GM10847 (cell line): ENCODE data around the gene DRAP1.

Experiments used
- POLR2A ChIP-seq: IDR thresholded peaks from 2 replicates; pipeline ENCODE4 v1.6.1; 2011; ENCODE audit not compliant: insufficient read length; ENCODE audit errors: extremely low read depth

The DRAP1 gene

GRCh38 chr11:65937766-65938165 is 18.5 kb downstream of the DRAP1 start:
- no peak for TF ChIP-seq POLR2A

- no peak for TF ChIP-seq POLR2A
These were observed 22.6 kb downstream of the DRAP1 start for GRCh38 chr11:65941720-65942310.

GRCh38 chr11:65942531-65942930 is 23.3 kb downstream of the DRAP1 start:
- no peak for TF ChIP-seq POLR2A

- TF ChIP-seq POLR2A = no peak
These were observed 25.0 kb downstream of the DRAP1 start for GRCh38 chr11:65944191-65944590.

GRCh38 chr11:65944767-65945166 is 25.5 kb downstream of the DRAP1 start:
- TF ChIP-seq POLR2A = no peak

- TF ChIP-seq POLR2A = no peak
These were observed 26.2 kb downstream of the DRAP1 start, which contains the start of gene TSGA10IP for GRCh38 chr11:65945430-65945911. TSS of gene TSGA10IP (plus strand) at chr11:65945480. CDS start at chr11:65945676, 196 bp downstream.

GRCh38 chr11:65945941-65946558 is 26.8 kb downstream of the DRAP1 start:
- no peak for TF ChIP-seq POLR2A

- no peak for TF ChIP-seq POLR2A
These were observed 27.4 kb downstream of the DRAP1 start for GRCh38 chr11:65946655-65947054.

DNA sequence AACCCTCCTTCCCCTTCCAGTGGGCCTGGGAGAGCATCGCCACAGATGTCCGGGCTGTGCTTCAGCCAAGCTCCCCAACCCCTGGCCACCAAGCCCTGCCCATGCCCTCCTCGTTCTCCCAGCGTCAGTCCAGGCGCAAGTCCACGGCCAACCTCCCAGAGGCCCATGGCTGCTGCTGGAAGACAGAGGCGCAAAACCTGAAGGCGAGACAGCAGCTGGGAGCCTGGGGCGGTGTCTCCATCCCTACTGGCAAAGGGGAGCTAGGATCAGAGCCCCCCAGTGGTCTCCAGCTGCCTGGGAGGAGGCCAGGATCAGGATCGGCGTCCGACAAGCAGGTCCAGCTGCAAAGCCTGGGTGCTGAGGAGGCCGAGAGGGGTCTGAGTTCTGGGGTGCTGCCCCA is 27.9 kb downstream of the DRAP1 start:
- no peak for TF ChIP-seq POLR2A

DNA sequence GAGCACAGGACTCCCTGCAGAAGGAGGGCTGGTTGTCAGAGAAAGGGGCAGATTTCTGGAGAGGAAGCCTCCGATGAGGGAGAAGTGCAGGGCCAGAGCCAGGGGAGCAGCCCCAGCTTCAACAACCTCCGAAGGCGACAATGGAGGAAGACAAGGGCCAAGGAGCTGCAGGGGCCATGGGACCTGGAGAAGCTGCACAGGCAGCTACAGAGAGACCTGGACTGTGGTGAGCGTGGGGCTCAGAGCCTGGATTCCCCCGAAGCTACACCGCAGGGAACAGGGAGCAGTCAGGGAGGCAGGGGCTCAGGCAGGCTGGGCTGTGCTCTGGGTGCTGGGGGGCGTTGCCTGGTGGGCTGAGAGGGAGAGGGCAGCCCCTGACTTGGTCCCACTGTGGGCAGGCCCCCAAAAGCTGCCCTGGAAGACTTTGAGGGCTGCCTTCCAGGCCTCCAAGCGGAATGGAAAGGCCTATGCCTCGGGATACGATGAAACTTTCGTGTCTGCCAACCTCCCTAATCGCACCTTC is 28.4 kb downstream of the DRAP1 start:
- no peak for TF ChIP-seq POLR2A

- TF ChIP-seq POLR2A = no peak
These were observed 32.9 kb downstream of the DRAP1 start for GRCh38 chr11:65952052-65952521.

GRCh38 chr11:65953471-65953870 is 34.2 kb downstream of the DRAP1 start:
- no peak for TF ChIP-seq POLR2A

GRCh38 chr11:65954771-65955170 is 35.5 kb downstream of the DRAP1 start:
- TF ChIP-seq POLR2A = no peak

GRCh38 chr11:65958291-65958690 is 39.1 kb downstream of the DRAP1 start:
- TF ChIP-seq POLR2A = no peak

DNA sequence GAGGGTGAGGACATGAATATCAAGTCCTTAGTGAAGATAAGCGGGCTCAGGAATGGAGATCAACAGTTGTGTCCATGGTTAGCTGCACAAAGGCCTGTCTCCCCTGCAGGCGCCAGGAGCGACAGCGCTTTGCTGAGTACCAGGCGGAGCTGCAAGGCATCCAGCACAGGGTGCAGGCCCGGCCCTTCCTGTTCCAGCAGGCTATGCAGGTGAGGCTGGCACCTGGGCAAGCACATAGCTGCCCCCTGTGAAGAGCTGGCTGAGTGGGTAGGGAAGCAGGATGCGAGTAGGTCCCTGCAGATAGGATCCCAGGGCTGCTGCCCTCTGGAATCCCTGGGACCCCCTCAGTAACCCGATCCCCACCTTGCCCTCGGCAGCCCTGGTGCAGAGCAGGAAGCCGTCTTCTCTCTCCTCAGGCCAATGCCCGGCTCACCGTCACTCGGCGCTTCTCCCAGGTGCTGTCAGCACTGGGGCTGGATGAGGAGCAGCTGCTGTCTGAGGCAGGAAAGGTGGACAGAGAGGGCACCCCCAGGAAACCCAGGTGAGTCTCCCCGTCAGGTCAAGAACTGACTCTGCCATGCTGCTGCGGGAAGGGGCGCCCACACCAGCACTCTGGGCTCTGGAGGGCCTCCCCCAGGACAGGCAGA is 39.7 kb downstream of the DRAP1 start:
- no peak for TF ChIP-seq POLR2A

- TF ChIP-seq POLR2A = no peak
These were observed 41.6 kb downstream of the DRAP1 start for GRCh38 chr11:65960824-65961266.
